ENCODE data around the gene PHF14. TPM values are rescaled to one million over a fixed set of nuclear protein-coding genes. Genes with fewer than 3 reads are reported as not detected.
A peak's percentile ranks its signal among the peaks of the same experiment; 100 is the strongest.
"Not testable (repeated sequence)": the region's sequence is repeated elsewhere in the genome, so short reads cannot be mapped to it uniquely, and the experiment has no call there.

The PHF14 gene, protein sequence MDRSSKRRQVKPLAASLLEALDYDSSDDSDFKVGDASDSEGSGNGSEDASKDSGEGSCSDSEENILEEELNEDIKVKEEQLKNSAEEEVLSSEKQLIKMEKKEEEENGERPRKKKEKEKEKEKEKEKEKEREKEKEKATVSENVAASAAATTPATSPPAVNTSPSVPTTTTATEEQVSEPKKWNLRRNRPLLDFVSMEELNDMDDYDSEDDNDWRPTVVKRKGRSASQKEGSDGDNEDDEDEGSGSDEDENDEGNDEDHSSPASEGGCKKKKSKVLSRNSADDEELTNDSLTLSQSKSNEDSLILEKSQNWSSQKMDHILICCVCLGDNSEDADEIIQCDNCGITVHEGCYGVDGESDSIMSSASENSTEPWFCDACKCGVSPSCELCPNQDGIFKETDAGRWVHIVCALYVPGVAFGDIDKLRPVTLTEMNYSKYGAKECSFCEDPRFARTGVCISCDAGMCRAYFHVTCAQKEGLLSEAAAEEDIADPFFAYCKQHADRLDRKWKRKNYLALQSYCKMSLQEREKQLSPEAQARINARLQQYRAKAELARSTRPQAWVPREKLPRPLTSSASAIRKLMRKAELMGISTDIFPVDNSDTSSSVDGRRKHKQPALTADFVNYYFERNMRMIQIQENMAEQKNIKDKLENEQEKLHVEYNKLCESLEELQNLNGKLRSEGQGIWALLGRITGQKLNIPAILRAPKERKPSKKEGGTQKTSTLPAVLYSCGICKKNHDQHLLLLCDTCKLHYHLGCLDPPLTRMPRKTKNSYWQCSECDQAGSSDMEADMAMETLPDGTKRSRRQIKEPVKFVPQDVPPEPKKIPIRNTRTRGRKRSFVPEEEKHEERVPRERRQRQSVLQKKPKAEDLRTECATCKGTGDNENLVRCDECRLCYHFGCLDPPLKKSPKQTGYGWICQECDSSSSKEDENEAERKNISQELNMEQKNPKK
- total RNA-seq (100 to 1,000 TPM in 1 of 2 donors, 10 to 100 TPM in 1; 74.8 to 119 TPM), polyA plus RNA-seq (ENCODE audit: insufficient read length in 2 of 2) (10 to 100 TPM; 57.5 to 69.9 TPM)
- long read RNA-seq, donor 1, full-length matches to known transcripts = 10 of 10 reads
- long read RNA-seq, donor 1, partial matches to known transcripts = 0 of 10 reads
- long read RNA-seq, donor 1, other reads (novel, unspliced or antisense) = 0 of 10 reads
- long read RNA-seq, donor 2, partial matches to known transcripts = 0 of 1 reads
- long read RNA-seq, donor 2, other reads (novel, unspliced or antisense) = 0 of 1 reads
- long read RNA-seq, donor 3, partial matches to known transcripts = 1,787 of 1,809 reads
- long read RNA-seq, donor 3, other reads (novel, unspliced or antisense) = 20 of 1,809 reads
- long read RNA-seq, donor 4, transcript PHF14-205 (2 exons, 695 nt) = major isoform, 7 of 37 reads
- long read RNA-seq, donor 4, partial matches to known transcripts = 26 of 37 reads
- long read RNA-seq, donor 4, other reads (novel, unspliced or antisense) = 0 of 37 reads

DNA sequence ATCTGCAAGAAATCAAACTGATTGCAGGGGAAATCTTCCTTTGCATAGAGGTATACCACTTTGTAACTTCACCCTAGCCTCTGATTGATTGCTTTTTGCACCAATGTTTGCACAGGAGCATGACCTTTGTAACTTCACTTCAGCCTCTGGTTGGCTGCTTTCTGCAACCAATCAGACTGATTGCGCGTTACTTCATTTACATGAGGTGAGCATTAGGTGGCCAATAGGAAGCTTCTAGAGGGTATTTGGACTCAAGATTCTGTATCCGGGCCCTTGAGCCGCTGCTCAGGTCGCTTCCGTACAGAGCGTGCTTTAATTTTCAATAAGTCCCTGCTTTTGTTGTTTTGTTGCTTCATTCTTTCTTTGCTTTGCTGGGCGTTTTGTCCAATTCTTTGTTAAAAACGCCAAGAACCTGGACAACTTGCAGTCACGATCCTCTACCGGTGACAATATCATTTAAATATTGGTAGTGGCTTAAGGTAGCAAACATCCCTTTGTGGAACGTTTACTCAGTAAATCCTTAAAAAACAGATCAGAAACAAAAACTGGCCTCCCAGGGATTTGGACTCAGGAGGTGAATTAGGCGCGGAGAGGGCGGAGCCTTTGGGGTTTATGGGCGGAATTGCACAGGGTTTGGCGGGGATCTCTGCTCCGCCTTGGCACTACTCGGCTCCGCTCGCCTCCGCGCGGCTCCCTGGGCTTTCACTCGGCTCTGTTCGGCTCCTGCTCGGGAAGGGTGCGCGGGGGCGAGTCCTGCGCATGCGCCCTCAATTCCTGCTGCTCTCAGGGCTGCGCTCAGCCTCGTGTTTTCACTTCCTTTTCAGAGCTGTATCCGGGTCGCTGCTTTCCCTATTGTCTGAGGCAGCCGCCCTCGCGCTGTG is at the start of gene PHF14:
Gene PHF14 (plus strand): TSS at position 812 of the 881 bp plus-strand sequence. CDS start 452 bp downstream, outside the sequence.
- Histone ChIP-seq H3K27me3 (ENCODE audit: control insufficient read depth, insufficient read depth, low read length) (no peaks in the 10 kb centered on the region), H3K27ac (ENCODE audit: low read depth, low read length) (peak within 1 kb of the TSS; percentile 87), H3K9me3 (ENCODE audit: control insufficient read depth, insufficient read depth, low read length) (no peaks in the 10 kb centered on the region), H3K4me3 (ENCODE audit: low read depth, low read length) (peak within 1 kb of the TSS; percentile 65), H3K36me3 (ENCODE audit: control insufficient read depth, insufficient read depth, low read length) (no peaks in the 10 kb centered on the region), H3K4me1 (ENCODE audit: control insufficient read depth, insufficient read depth, low read length) (peaks cover 5% of the 10 kb centered on the region)
- peak; percentile 90 to 99 (median 96) for DNase-seq (ENCODE audit: low read depth in 4 of 6, low spot score in 6 of 6)
- 13% methylated on average over 33 of the region's 39 CpGs for WGBS (ENCODE audit: insufficient coverage)

DNA sequence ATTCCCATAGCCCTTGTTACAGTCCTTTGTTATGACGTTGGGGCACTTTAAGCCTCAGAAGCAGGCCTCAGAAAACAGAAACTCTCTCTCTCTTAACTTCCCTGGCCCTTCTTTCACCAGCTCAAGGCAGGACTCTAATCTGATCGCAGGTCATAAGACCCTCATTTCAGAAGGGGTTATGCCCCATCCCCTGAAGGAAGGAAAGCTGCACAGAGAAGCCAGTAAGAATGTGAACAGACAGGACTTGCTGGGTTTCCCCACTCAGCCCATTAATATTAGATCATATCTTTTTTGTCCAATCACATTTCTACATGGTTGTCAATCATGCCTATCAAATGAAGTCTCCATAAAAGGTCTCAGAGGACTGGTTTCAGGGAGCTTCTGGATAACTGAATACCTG is 49.3 kb upstream of the PHF14 start:
- Histone ChIP-seq H3K4me1 (ENCODE audit: control insufficient read depth, insufficient read depth, low read length) (no peaks in the 10 kb centered on the region), H3K9me3 (ENCODE audit: control insufficient read depth, insufficient read depth, low read length) (no peaks in the 10 kb centered on the region), H3K36me3 (ENCODE audit: control insufficient read depth, insufficient read depth, low read length) (no peaks in the 10 kb centered on the region), H3K4me3 (ENCODE audit: low read depth, low read length) (no peak overlapping the region), H3K27me3 (ENCODE audit: control insufficient read depth, insufficient read depth, low read length) (no peaks in the 10 kb centered on the region), H3K27ac (ENCODE audit: low read depth, low read length) (no peak overlapping the region)
- DNase-seq (ENCODE audit: low read depth in 4 of 6, low spot score in 6 of 6) = no peak
- 73% methylated on average over 1 of the region's 2 CpGs for WGBS (ENCODE audit: insufficient coverage)

DNA sequence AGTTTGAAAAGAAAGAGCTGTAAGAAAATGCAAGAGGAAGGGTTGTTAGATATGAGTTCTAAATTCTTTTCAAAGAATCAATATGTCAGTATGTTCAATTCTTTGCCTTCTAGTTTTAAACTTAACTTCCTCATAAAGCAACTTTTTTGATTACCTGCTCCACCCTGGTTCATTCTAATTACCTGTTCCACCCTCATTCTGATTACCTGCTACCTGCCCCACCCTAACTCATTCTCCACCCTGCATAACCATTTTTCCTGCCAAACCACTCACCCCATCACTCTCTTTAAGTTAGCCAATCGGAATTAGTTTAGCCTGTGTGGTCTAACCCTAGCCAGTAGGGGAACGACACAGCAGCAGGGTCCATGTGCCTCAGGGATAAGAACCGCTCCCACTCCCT is 45.5 kb upstream of the PHF14 start:
- WGBS (ENCODE audit: insufficient coverage) = 97% methylated on average over 3 of the region's 3 CpGs
- H3K36me3 ChIP-seq (ENCODE audit: control insufficient read depth, insufficient read depth, low read length); DNase-seq (ENCODE audit: low read depth in 4 of 6, low spot score in 6 of 6): not testable (repeated sequence)

DNA sequence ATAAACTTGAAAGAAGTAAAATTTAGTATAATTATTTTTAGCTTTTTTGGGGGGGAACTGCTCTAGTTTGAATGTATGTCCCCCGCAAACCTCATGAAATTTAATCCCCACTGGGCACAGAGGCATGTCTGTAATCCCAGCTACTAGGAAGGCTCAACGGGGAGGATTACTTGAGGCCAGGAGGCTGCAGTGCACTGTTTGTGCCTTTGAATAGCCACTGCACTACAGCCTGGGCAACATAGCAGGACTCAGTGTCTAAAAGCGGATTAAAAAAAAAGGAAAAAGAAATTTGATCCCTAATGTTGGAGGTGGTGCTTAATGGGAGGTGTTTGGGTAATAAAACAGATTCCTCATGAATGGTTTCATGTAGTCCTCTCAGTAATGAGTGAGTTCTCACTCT is 43.1 kb upstream of the PHF14 start:
- peaks cover 9% of the 10 kb centered on the region for H3K36me3 ChIP-seq (ENCODE audit: control insufficient read depth, insufficient read depth, low read length)
- DNase-seq (ENCODE audit: low read depth in 4 of 6, low spot score in 6 of 6) = no peak
- H3K4me3 ChIP-seq (ENCODE audit: low read depth, low read length) = no peak overlapping the region
- H3K9me3 ChIP-seq (ENCODE audit: control insufficient read depth, insufficient read depth, low read length) = no peaks in the 10 kb centered on the region
- H3K4me1 ChIP-seq (ENCODE audit: control insufficient read depth, insufficient read depth, low read length) = no peaks in the 10 kb centered on the region
- WGBS (ENCODE audit: insufficient coverage) = 100% methylated on average over 1 of the region's 3 CpGs
- H3K27ac ChIP-seq (ENCODE audit: low read depth, low read length) = no peak overlapping the region
- no peaks in the 10 kb centered on the region for H3K27me3 ChIP-seq (ENCODE audit: control insufficient read depth, insufficient read depth, low read length)

More for the DNA sequence above, 45.5 kb upstream of the PHF14 start:
- H3K27ac ChIP-seq (ENCODE audit: low read depth, low read length); H3K27me3 ChIP-seq (ENCODE audit: control insufficient read depth, insufficient read depth, low read length); H3K9me3 ChIP-seq (ENCODE audit: control insufficient read depth, insufficient read depth, low read length); H3K4me3 ChIP-seq (ENCODE audit: low read depth, low read length); H3K4me1 ChIP-seq (ENCODE audit: control insufficient read depth, insufficient read depth, low read length): not testable (repeated sequence)

DNA sequence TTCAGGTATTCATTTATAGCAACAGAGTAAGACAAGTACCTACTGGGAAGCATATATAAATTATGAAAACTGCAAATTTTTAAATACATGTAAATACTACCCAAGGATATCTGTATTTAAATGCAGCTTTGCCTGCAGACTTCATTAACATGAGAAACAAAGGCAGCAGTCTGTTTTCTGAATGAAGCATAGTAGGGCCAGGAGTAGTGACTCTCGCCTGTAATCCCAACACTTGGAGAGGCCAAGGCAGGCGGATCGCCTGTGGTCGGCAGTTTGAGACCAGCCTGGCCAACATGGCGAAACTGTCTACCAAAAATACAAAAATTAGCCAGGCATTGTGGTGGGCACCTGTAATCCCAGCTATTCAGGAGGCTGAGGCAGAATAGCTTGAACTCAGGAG is 42.5 kb upstream of the PHF14 start:
- WGBS (ENCODE audit: insufficient coverage) = no CpG with 5 or more reads among the region's 5 CpGs
- H3K4me3 ChIP-seq (ENCODE audit: low read depth, low read length) = no peak overlapping the region
- H3K36me3 ChIP-seq (ENCODE audit: control insufficient read depth, insufficient read depth, low read length) = peaks cover 9% of the 10 kb centered on the region

DNA sequence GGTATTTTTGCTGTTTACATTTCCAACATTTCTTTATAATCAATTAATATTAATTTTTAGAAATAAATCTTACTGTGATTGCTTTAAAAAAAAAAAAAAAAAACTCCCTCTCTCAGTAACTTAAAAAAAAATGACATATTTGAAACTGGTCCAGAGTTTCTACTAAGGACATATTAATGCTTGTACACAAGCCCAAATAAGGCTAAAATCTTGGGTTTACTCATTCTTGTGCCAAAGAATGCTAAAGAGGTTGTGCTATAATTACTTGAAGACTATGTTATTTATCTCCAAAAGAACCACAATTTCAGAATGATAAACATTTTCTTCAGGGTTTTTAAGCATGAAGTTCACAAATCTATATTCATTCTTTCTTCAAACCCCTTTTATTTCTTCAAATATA is 39.4 kb upstream of the PHF14 start:
- Histone ChIP-seq H3K4me3 (ENCODE audit: low read depth, low read length) (no peak overlapping the region), H3K9me3 (ENCODE audit: control insufficient read depth, insufficient read depth, low read length) (no peaks in the 10 kb centered on the region), H3K36me3 (ENCODE audit: control insufficient read depth, insufficient read depth, low read length) (peaks cover 18% of the 10 kb centered on the region), H3K27me3 (ENCODE audit: control insufficient read depth, insufficient read depth, low read length) (no peaks in the 10 kb centered on the region), H3K4me1 (ENCODE audit: control insufficient read depth, insufficient read depth, low read length) (peaks cover 3% of the 10 kb centered on the region), H3K27ac (ENCODE audit: low read depth, low read length) (no peak overlapping the region)
- no peak for DNase-seq (ENCODE audit: low read depth in 4 of 6, low spot score in 6 of 6)

More for the DNA sequence above, 42.5 kb upstream of the PHF14 start:
- H3K9me3 ChIP-seq (ENCODE audit: control insufficient read depth, insufficient read depth, low read length) = no peaks in the 10 kb centered on the region
- no peaks in the 10 kb centered on the region for H3K27me3 ChIP-seq (ENCODE audit: control insufficient read depth, insufficient read depth, low read length)
- DNase-seq (ENCODE audit: low read depth in 4 of 6, low spot score in 6 of 6) = no peak
- H3K4me1 ChIP-seq (ENCODE audit: control insufficient read depth, insufficient read depth, low read length) = no peaks in the 10 kb centered on the region
- H3K27ac ChIP-seq (ENCODE audit: low read depth, low read length) = no peak overlapping the region

DNA sequence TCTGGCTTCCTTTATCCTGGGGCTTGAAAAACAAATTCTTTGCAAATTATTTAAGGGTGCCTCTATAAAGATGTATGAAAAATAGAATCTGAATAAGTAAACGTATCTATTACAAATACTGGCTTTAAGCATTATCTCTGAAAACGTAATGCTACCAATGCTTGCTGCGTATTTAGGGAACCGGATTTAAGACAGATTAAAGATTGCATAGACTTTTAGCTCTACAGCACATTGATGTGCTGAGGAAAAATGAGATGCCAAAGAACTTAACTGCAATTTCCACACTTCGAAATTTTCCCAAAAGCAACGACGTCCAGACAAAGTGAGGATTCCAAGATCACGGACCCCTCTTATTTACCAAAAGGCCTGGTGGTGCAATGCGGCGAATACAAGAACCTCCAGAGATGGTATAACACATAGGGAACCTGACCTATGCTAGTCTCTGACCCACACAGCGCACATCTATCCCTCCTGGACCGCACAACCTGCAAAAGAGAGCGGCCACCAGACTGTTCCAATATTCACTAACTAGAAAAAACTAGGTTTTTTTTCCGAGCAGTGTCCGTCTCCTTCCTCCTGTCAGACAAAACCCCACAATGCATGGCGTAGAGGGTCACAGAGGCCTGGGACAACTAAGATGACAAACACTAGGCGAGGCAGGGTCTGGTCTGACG is 34.3 kb upstream of the PHF14 start:
- peak overlapping the region; percentile 98 for H3K27ac ChIP-seq (ENCODE audit: low read depth, low read length)
- H3K4me3 ChIP-seq (ENCODE audit: low read depth, low read length) = peak overlapping the region; percentile 92
- H3K9me3 ChIP-seq (ENCODE audit: control insufficient read depth, insufficient read depth, low read length) = no peaks in the 10 kb centered on the region
- H3K36me3 ChIP-seq (ENCODE audit: control insufficient read depth, insufficient read depth, low read length) = peaks cover 10% of the 10 kb centered on the region
- WGBS (ENCODE audit: insufficient coverage) = under 1% methylated on average over 11 of the region's 18 CpGs
- no peaks in the 10 kb centered on the region for H3K27me3 ChIP-seq (ENCODE audit: control insufficient read depth, insufficient read depth, low read length)
- DNase-seq (ENCODE audit: low read depth in 4 of 6, low spot score in 6 of 6) = peak in 2 of 6 donors; percentile 13 to 17
- peaks cover 3% of the 10 kb centered on the region for H3K4me1 ChIP-seq (ENCODE audit: control insufficient read depth, insufficient read depth, low read length)
